Epithelial cell of esophagus (primary cell): ENCODE measurements around the gene TSPAN5.

Experiments used
- DNase-seq: peaks from one replicate; pipeline ENCODE4 v3.0.0; 2010; ENCODE audit warnings: low read depth
- H3K4me3 ChIP-seq: 2 replicates; pipeline ENCODE4 v1.5.1; 2011; ENCODE audit warnings: mild to moderate bottlenecking, low read length, control low read depth
- TF ChIP-seq, protein P1 (sequence below): IDR thresholded peaks from 2 replicates; pipeline ENCODE4 v1.5.1; 2011; ENCODE audit warnings: low read depth, mild to moderate bottlenecking, low read length, control low read depth, inconsistent platforms; ENCODE audit not compliant: insufficient read depth; ENCODE audit errors: missing control alignments

The TSPAN5 gene

DNA sequence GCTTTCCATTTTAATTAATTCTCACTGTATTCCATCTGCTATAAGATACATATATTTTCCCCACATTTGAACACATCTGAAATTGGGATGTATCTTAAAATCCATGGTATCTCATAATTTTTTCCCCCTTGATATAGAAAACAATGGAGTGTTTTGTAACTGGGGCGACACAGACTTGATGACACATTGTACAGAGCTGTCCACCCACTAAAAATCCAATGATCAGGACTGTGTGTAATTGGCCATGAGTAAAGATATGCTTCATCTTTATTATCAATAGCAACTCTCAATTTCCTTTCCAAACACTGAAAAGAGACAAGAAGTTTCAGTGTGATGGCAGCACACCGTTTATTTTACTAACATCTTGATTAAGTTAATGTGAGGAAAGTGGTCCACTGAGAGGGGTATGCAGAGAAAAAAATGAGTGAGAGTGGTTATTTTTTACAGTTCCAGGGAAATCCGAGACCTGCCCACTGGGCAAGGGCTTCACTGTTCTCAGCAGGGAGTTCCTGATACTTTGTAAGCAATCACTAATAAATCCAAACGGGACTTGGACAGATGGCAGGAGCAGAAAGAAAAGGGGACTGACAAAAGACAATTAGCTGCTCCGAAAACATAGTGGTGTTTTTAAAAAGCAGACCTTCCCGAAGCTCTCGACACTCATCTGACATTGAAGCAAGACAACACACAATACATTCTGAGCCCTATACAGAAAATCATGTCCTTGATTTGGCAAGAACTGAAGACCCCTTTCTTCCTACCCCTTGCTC is 149.4 kb downstream of the TSPAN5 start:
- TF ChIP-seq, protein P1, sequence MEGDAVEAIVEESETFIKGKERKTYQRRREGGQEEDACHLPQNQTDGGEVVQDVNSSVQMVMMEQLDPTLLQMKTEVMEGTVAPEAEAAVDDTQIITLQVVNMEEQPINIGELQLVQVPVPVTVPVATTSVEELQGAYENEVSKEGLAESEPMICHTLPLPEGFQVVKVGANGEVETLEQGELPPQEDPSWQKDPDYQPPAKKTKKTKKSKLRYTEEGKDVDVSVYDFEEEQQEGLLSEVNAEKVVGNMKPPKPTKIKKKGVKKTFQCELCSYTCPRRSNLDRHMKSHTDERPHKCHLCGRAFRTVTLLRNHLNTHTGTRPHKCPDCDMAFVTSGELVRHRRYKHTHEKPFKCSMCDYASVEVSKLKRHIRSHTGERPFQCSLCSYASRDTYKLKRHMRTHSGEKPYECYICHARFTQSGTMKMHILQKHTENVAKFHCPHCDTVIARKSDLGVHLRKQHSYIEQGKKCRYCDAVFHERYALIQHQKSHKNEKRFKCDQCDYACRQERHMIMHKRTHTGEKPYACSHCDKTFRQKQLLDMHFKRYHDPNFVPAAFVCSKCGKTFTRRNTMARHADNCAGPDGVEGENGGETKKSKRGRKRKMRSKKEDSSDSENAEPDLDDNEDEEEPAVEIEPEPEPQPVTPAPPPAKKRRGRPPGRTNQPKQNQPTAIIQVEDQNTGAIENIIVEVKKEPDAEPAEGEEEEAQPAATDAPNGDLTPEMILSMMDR = no peak
- DNase-seq = no peak
- H3K4me3 ChIP-seq = no peak overlapping the region

DNA sequence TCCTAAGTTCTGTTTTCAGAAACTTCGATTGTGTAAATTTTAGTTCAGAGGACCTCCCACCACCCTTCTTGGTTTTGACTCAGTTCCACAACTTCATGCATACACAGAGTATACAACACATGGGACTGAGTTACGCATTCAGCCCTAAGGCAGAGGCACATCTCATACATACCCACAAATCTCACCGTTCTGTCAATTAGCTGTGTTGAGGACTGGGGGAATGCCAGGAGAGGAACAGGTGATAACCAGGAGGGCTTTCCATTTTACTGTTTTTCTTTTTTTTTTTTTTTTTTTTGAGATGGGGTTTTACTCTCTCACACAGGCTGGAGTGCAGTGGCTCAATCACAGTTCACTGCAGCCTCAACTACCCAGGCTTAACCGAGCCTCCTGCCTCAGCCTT is 150.2 kb downstream of the TSPAN5 start:
- no peak overlapping the region for H3K4me3 ChIP-seq
- TF ChIP-seq, protein P1 = no peak
- no peak for DNase-seq

DNA sequence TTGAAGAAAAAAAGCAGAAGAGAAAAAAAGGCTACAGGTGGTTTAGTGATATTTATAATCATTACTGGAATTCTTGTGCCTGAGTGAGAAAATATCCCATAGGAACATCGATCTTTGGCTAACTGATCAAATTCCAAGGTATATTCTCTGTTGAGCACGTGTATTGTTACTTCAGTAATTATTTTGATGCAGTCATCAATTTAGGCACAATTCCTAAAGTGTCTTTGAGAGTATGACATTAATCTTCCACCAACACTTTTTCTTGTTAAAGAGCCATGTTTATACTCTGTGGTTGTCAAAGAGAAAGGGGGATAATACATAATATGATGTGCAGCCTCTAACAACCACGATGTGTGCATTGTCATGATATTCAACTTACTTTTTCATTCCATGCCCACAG is 151.1 kb downstream of the TSPAN5 start:
- TF ChIP-seq, protein P1 = no peak
- H3K4me3 ChIP-seq = no peak overlapping the region

DNA sequence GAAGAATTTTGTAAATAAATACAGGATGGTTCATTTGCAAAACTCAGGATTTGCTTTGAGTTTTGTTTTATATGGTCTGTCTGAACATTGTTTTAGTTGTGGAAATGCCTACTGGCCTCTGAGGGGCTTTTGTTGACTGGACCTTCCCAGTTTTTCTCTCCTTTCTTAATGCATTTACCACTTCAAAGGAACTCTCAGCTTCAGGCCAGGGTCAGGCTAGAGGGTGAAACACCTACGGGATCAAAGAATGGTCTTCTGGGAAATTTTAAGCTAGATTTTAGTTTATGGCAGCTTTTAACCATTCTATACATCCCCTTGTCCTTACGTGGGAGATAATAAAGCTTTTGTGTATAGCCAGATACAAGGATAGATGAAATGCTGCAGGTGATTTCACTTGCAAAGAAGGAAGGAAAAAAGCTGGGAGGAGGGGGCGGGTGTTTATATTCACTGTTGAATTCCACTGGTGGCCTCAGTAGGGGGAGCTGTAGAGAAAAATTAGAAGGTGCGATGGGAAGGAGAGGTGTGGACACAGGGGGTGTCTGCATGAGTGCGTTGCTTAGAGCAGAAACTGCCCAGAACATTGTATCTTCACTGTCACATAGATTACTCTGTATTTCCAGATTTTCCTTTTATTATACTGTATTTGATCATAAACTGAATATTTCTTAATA is 151.8 kb downstream of the TSPAN5 start:
- no peak for DNase-seq
- H3K4me3 ChIP-seq = no peak overlapping the region
- TF ChIP-seq, protein P1 = peak; percentile 21

More for the DNA sequence above, 151.1 kb downstream of the TSPAN5 start:
- DNase-seq = no peak

DNA sequence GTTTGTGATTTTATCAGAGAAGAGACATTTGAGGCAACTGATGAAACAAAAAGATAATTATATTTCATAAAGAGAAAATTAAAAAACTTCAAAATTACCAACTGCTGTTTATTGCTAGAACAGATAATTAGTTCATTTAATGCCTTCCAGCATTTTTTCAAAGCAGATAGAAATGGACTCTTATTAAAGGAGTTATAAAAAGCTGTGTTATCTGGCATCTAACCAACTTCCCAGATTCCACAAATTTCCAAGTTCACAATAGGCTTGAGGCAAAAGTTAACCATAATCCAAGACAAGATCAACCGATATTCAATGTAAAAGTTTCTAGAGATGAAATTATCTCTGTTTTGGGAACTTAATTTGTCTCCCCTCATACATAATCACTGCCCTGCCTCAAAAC is 152.4 kb downstream of the TSPAN5 start:
- DNase-seq = no peak
- no peak overlapping the region for H3K4me3 ChIP-seq
- TF ChIP-seq, protein P1 = no peak

DNA sequence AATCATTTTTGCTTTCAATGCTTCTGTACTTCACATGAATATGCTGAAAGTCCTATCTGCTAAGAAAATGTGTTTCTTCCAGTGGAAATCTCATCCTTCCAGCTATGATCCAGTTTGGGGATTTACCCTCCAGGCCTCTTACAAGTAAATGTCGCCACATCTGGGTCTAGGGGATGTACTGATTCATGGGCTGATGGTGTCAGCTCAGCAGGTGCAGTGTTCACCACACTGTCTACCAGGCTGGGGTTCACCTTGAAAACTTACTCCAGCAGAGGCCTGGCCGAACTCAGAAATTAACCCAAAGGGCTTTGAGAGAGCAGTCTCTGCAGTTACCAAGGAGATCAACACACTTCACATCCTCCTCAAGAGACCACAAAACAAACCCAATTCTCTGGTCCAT is 154.3 kb downstream of the TSPAN5 start:
- DNase-seq = no peak
- TF ChIP-seq, protein P1 = no peak
- no peak overlapping the region for H3K4me3 ChIP-seq

DNA sequence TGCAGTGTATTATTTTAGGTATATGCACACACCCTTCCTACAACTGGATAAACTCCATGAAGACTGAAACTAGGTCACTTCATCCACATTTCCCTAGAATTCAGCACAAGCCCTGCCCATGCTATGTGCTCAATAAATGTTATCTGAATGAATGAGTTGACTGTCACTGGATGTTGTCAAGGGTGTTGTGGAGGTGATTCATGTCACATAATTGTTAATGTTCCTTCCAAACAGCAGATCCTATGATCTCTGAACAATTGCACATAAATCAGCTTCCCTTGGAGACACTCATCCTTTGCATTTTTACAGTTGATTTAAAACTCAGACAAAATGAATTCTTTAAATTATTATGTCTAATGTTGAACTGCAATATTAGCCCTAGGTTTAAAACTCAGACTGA is 154.7 kb downstream of the TSPAN5 start:
- no peak for DNase-seq
- H3K4me3 ChIP-seq = no peak overlapping the region
- TF ChIP-seq, protein P1 = no peak
